Adipocyte (in vitro differentiated cells): ENCODE measurements around the gene BIRC6.
"Not testable (repeated sequence)": the region's sequence is repeated elsewhere in the genome, so short reads cannot be mapped to it uniquely, and the experiment has no call there.

ENCODE experiments used
- DNase-seq: peaks from one replicate; pipeline ENCODE4 v3.0.0-alpha.2; 2015; ENCODE audit warnings: low read depth
- H3K27me3 ChIP-seq: replicated peaks from 2 replicates; pipeline ENCODE4 v1.7.0; 2013; ENCODE audit warnings: mild to moderate bottlenecking, low read length, moderate library complexity; ENCODE audit not compliant: control insufficient read depth, insufficient read depth
- H3K36me3 ChIP-seq: 2 replicates; pipeline ENCODE4 v1.7.0; 2013; ENCODE audit warnings: low read length, mild to moderate bottlenecking, moderate library complexity; ENCODE audit not compliant: control insufficient read depth, insufficient read depth, severe bottlenecking
- H3K4me1 ChIP-seq: 2 replicates; pipeline ENCODE4 v1.7.0; 2013; ENCODE audit warnings: mild to moderate bottlenecking, low read length, moderate library complexity; ENCODE audit not compliant: control insufficient read depth, insufficient read depth
- H3K4me3 ChIP-seq: 2 replicates; pipeline ENCODE4 v1.7.0; 2013; ENCODE audit warnings: mild to moderate bottlenecking, low read length, moderate library complexity
- H3K9ac ChIP-seq: 2 replicates; pipeline ENCODE4 v1.7.0; 2013; ENCODE audit warnings: mild to moderate bottlenecking, low read length, moderate library complexity
- H3K9me3 ChIP-seq: 2 replicates; pipeline ENCODE4 v1.7.0; 2013; ENCODE audit warnings: mild to moderate bottlenecking, low read length, moderate library complexity; ENCODE audit not compliant: control insufficient read depth

Gene BIRC6

DNA sequence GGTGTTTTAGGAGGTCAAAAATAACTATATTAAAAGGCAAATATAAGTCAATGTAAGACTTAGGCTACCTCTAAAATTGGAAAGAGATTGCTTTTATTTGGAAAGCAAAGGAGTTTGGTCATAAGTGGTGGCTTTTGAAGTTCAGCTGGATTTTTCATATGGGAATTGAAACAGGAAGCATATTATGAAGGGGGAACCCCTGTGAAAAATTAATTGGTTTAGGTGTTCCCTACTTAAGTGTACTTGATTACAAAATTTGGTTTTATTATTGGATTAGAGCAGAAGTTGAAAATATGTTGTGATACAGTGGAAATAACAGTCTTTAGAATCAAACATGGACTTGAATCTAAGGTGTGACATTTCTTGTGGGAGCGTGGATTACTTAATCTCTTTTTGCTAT, 149.6 kb downstream of the BIRC6 start:
- no peak overlapping the region for H3K4me3 ChIP-seq
- DNase-seq = no peak
- no peaks in the 10 kb centered on the region for H3K27me3 ChIP-seq
- no peaks in the 10 kb centered on the region for H3K9me3 ChIP-seq
- H3K9ac ChIP-seq = no peak overlapping the region
- peaks cover 89% of the 10 kb centered on the region for H3K36me3 ChIP-seq
- H3K4me1 ChIP-seq = peaks cover 10% of the 10 kb centered on the region

DNA sequence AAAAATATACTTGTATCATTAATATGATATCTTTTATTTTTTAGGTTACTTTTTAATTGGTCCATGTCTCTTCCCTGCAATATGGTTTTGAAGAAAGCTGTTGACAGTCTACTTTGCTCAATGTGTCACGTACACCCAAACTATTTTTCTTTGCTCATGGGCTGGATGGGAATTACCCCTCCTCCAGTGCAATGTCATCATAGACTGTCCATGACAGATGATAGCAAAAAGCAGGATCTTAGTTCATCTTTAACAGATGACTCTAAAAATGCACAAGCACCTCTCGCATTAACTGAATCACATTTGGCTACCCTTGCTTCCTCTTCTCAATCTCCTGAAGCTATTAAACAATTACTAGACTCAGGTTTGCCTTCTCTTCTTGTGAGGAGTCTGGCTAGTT, 158.1 kb downstream of the BIRC6 start:
- Histone ChIP-seq H3K4me3 (no peak overlapping the region), H3K9me3 (no peaks in the 10 kb centered on the region), H3K9ac (no peak overlapping the region), H3K27me3 (no peaks in the 10 kb centered on the region), H3K4me1 (no peaks in the 10 kb centered on the region), H3K36me3 (peaks cover 85% of the 10 kb centered on the region)
- no peak for DNase-seq

DNA sequence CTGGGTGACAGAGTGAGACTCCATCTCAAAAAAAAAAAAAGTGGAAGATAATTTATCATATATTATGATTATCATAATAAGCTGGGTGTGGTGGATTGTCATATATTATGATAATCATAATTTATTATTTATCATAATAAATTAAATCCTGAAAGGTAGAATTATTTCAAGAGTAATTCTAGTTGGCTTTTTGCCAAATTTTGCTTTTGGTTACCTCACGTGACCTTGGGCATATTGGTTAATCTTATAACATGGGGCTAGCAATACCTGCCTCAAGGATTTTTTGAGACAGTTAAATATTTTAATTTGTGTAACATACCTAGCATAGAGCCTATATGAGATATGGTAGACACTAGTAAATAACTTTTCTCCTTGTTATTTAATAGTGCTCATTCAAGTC, 159.7 kb downstream of the BIRC6 start:
- Histone ChIP-seq H3K4me1 (no peaks in the 10 kb centered on the region), H3K4me3 (no peak overlapping the region), H3K27me3 (no peaks in the 10 kb centered on the region), H3K9me3 (no peaks in the 10 kb centered on the region), H3K9ac (no peak overlapping the region), H3K36me3 (peaks cover 88% of the 10 kb centered on the region)
- no peak for DNase-seq

DNA sequence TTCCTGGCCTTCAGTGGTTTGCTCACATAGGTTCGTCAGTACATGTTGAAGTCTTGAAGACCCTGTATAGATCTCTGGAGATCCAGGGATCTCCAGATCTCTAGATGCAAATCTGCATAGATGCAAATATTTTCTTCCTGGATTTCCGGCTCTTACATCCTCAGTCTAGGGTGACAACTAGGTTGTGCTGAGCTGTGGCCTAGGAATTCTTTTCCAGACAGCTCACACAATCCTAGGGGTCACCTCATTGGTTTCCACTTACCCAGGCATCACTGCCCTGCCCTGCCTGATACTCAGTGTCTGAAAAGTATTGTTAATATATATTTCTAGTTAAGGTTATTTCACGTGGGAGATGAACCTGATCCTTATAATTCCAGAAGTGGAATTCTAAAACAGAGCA, 165.9 kb downstream of the BIRC6 start:
- Histone ChIP-seq H3K27me3 (no peaks in the 10 kb centered on the region), H3K4me3 (no peak overlapping the region), H3K4me1 (peaks cover 8% of the 10 kb centered on the region), H3K36me3 (peaks cover 71% of the 10 kb centered on the region), H3K9ac (no peak overlapping the region), H3K9me3 (no peaks in the 10 kb centered on the region)
- DNase-seq = no peak

DNA sequence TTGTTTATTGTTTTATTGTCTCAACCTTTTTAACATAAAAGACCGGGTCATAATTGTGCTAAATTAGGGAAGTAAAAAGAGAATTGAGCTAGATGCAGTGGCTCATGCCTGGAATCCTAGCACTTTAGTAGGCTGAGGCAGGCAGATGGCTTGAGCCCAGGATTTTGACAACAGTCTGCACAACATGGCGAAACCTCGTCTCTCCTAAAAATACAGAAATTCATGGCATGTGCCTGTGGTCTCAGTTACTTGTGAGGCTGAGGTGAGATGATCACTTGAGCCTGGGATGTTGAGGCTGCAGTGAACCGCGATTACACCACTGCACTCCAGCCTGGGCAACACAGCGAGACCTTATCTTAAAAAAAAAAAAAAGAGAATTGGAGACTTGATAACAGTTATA, 166.9 kb downstream of the BIRC6 start:
- peaks cover 8% of the 10 kb centered on the region for H3K4me1 ChIP-seq
- H3K36me3 ChIP-seq = peaks cover 70% of the 10 kb centered on the region
- H3K9me3 ChIP-seq = no peaks in the 10 kb centered on the region

DNA sequence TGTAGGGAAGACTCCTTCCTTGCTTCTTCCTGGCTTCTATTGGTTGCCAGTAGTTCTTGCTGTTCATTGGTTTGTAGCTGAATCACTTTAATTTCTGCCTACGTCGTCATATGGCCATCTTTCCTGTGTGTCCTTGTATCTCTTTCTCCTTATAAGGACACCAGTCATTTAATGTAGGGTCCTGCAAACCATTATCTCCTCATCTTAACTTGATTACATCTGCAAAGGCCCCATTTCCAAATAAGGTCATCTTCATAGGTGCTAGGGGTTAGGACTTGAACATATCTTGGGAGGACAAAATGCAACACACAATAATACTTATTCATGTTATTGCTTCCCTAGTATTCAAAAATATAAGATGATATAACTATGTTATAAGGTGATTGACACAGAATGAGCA, 175.5 kb downstream of the BIRC6 start:
- Histone ChIP-seq H3K36me3 (peaks cover 63% of the 10 kb centered on the region), H3K9ac (no peak overlapping the region), H3K27me3 (no peaks in the 10 kb centered on the region), H3K4me3 (no peak overlapping the region), H3K9me3 (no peaks in the 10 kb centered on the region), H3K4me1 (no peaks in the 10 kb centered on the region)
- no peak for DNase-seq

More for the DNA sequence above, 166.9 kb downstream of the BIRC6 start:
- no peak for DNase-seq
- no peaks in the 10 kb centered on the region for H3K27me3 ChIP-seq
- no peak overlapping the region for H3K9ac ChIP-seq
- H3K4me3 ChIP-seq = no peak overlapping the region

DNA sequence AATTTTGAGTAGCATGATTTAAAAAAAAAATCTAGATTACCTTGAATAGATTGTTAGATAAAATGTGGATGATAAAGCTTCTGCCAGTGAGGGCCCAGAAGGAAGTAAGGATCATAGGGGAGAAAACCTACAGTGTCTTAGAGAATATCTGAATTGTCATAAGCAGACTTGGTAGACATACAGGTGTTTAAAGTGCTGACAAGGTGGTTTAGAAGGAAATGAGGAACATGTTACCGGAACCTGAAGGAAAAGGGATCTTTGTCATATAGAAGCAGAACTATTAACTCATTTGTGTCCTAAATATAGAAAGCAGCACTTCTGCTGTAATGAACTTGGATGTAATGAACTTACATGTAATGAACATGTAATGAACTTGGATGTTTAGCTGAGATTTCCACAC, 176.1 kb downstream of the BIRC6 start:
- Histone ChIP-seq H3K9me3 (no peaks in the 10 kb centered on the region), H3K4me1 (no peaks in the 10 kb centered on the region), H3K9ac (no peak overlapping the region), H3K27me3 (no peaks in the 10 kb centered on the region), H3K36me3 (peaks cover 58% of the 10 kb centered on the region), H3K4me3 (no peak overlapping the region)
- DNase-seq = no peak

DNA sequence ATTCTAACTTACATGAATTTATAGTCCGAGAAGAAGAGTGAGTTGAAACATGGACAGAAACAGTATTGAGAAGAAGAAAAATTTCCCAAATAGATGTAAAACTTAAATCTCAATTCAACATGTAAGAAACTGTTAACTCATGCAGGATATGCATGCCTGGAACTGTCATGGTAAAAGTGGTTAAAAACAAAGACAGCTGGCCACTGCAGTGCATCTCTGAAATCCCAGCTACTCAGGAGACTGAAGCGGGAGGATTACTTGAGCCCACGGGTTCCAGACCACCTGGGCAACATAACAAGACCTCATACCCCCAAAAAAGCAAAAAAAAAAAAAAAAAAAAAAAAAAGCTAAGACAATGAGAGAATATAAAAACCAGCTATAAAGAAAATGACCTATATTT, 178.0 kb downstream of the BIRC6 start:
- peaks cover 52% of the 10 kb centered on the region for H3K36me3 ChIP-seq
- H3K4me1 ChIP-seq = no peaks in the 10 kb centered on the region
- H3K4me3 ChIP-seq = no peak overlapping the region
- H3K27me3 ChIP-seq = no peaks in the 10 kb centered on the region
- H3K9ac ChIP-seq = no peak overlapping the region
- H3K9me3 ChIP-seq = no peaks in the 10 kb centered on the region
- DNase-seq = no peak

DNA sequence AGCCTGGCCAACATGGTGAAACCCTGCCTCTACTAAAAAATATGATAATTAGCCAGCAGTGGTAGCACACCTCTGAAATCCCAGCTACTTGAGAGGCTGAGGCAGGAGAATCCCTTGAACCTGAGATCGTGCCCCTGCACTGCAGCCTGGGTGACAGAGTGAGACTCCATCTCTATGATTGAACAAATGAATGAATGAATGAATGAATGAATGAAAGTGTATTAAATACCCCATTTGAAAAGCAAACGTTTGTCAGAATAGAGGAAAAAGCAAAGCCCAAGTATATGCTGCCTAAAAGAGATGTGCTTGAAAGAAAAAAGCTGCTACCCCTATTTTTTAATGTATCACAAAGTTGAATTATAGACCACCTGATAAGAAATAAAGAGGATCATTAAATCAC, 181.9 kb downstream of the BIRC6 start:
- no peaks in the 10 kb centered on the region for H3K9me3 ChIP-seq

DNA sequence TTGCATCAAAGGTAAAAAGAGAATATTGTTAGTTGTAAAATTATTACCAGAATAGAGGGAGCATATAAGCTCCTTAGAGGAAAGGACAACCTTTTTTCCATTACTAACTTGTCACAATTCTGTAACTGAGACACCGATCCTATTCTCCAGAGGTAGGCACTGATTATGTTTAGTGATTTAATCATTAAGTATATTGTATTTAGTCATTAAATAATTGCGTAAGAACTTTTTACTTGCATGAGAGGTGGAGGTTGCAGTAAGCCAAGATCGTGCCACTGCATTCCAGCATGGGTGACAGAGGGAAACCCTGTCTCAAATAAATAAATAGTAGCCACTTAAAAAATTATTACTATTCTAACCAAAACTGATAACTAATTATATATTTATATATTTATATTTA, 195.7 kb downstream of the BIRC6 start:
- H3K4me3 ChIP-seq, H3K27me3 ChIP-seq, H3K4me1 ChIP-seq, H3K9ac ChIP-seq, DNase-seq, H3K9me3 ChIP-seq: not testable (repeated sequence)
- peaks cover 30% of the 10 kb centered on the region for H3K36me3 ChIP-seq

More for the DNA sequence above, 181.9 kb downstream of the BIRC6 start:
- H3K27me3 ChIP-seq = no peaks in the 10 kb centered on the region
- H3K9ac ChIP-seq = no peak overlapping the region
- H3K36me3 ChIP-seq = peaks cover 29% of the 10 kb centered on the region
- no peak overlapping the region for H3K4me3 ChIP-seq
- DNase-seq = no peak
- no peaks in the 10 kb centered on the region for H3K4me1 ChIP-seq

DNA sequence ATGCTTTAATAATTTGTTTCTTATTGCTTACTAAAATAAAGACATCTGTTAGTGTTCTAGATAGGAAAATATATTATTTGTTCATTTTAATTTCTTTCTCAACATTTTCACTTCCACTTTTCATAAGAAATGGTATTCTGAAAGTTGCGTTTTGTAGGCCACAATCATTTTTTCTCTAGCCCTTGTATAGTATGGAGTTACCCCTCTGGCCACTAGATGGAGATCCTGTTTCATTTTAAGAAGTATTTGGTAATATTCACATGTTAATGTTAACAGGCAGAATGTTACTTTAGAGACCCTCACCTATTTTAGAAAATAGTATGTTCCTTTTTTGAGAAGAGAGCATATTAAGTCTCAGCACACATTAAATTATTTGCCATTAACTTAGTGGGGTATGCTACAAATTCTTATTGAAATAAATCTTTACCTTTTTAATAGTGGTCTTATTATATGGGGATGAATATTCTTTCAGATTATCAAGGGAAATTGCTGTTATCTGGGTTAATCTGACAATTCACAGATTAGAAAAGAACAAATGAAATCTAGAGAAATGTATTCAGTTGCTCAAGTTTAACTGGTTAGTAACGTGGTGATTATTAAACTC, 197.1 kb downstream of the BIRC6 start:
- H3K9ac ChIP-seq = peak overlapping the region; percentile 10
- peak; percentile 77 for DNase-seq
- no peaks in the 10 kb centered on the region for H3K27me3 ChIP-seq
- no peaks in the 10 kb centered on the region for H3K9me3 ChIP-seq
- H3K4me1 ChIP-seq = peaks cover 13% of the 10 kb centered on the region
- no peak overlapping the region for H3K4me3 ChIP-seq
- H3K36me3 ChIP-seq = peaks cover 20% of the 10 kb centered on the region

DNA sequence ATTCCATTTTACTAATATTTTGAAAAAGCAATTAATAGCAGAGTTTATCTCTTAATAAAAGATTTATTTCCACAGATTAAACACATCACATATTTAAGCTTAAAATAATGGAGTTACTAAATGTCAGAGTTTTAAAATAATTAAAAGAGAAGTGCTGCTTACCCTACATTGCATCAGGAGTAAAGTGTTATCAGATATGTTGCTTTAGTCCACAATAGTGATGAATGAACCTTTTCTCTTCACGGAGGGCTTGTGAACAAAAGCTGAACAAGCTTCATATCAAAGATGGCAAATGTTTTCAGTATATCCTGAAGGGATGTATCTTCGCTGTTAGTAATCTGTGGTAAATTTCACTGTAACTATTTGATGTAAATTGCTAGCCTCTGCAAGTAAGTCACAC, 201.7 kb downstream of the BIRC6 start:
- Histone ChIP-seq H3K4me3 (no peak overlapping the region), H3K9ac (no peak overlapping the region), H3K36me3 (peaks cover 22% of the 10 kb centered on the region), H3K27me3 (no peaks in the 10 kb centered on the region), H3K9me3 (no peaks in the 10 kb centered on the region), H3K4me1 (peaks cover 13% of the 10 kb centered on the region)
- peak; percentile 12 for DNase-seq
